T1000 (cell line): ENCODE data around the gene AP1S1.
A peak's percentile ranks its signal among the peaks of the same experiment; 100 is the strongest.
"Not testable (repeated sequence)": the region's sequence is repeated elsewhere in the genome, so short reads cannot be mapped to it uniquely, and the experiment has no call there.

Experiments
- DNase-seq: peaks from one replicate; lab custom pipeline; 2025; ENCODE audit warnings: mixed read lengths; lab: John Stamatoyannopoulos, UW

Gene AP1S1

DNA sequence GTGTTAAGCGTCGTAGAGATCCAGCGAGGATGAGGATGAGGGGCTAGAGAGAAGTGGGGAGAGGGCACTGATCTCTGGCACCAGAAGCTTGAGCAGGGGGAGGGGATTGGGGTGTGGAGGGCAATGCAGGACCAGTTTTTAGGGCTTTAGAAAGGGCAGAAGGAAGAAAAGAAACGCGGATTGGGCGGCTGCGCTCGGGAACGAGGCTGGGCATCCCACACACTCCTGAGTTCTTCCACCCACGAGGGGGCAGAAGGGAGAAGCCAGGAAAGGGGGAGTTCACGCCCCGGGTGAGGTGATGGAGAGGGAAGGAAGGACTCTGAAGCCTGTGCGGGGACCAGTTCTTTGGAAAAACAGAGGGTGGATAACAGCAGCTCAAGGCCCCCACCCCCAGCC, 17.2 kb downstream of the AP1S1 start:
- DNase-seq, result no peak

DNA sequence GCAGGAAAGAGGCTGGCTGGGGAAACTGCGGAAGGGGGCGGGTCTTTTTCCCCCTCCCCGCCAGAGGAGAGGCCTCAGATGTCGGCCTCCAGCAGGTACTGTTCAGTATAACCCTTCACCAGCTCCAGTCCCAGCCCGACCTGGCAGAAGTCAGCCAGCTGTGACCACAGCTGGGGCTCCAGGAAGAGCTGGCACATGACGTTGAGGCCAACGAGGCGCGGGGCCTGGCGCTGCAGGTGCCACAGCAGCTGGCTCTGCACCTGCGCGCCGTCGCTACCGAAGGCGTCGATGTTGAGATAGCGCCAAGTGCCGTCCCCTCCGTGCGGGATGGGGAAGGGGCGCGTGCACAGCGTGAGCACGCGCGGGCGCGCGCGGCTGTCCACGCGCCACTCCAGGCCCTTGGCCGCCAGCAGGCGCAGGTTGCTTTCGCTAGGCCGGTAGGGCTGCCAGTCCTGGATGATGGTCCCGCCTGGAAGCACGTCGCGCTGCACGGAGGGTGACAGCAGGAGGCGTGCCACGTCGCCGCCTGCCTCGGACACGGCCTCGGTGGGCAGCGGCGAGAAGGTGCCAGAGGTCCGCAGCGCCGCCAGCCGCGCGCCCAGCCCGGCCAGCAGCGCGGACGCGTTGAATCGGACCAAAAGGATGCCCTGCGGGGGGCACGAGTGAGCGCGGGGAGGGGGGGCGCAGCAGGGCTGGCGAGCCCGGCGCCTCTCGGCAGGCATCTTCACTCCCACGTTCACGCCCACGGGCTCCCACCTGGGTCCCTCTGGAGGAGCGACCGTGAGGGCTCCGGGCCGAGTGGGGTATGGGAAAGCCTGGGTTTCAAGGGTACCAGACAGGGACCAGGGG, 18.0 kb downstream of the AP1S1 start:
- no peak for DNase-seq

DNA sequence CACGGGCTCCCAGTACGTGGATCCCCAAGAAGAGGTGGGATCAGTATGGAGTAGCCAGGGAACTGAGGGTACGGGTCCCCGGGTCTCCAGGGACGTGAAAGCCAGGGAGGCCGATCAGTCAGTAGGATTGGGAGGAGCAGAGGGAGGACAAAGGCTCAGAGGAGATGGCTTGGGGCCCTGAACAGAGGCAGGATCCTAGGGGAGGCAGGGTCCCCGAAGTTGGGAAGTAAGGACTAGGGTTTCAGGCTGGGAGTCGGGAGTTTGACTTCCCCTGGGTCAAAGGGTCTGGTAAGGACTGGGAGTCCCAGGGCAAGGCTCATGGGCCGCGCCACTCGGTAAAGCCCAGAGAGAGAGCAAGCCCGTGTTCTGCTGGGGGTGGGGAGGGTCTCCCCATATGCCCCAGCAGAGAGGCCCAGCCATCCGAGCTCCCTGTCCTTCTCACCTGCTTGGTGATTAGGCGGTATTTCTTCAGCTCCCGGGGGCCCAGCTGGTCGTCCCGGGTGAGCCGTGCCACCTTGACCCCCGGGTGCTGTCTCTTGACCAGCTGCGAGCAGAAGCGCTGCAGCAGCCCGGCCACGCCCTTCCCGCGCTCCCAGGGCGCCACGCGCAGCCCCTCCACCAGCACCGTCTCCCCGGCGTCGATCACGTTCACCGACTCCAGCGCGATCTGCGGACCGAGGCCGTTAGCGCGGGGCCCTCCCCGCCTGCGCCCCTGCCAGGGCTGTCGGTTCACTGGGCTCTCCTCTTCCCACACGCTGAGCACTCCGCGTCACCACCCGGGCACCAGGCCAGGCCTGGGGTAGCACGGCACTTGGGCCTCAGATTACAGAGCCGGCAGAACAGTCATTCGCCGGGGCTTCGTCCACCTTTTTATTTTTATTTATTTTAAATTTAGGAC, 18.8 kb downstream of the AP1S1 start:
- DNase-seq, result peak; percentile 72

DNA sequence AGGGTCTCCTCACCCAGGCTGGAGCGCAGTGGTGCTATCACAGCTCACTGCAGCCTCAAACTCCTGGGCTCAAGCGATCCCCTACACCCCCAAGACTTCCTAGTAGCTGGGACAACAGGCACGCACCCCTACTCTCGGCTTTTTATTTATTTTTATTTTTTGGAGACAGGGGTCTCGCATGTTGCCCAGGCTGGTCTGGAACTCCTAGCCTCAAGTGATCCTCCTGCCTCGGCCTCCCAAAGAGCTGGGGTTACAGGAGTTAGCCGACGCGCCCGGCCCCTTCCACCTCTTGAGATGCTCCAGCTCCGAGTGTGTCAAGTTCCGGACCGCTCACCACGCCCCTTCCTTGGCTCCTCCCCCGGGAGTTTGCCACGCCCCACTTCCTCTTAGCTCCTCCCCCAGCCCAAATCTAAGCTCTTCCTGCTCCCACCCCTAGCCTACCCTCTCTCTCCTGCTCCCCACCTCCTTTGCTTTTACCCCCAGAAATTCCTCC, 19.5 kb downstream of the AP1S1 start:
- peak; percentile 24 for DNase-seq

DNA sequence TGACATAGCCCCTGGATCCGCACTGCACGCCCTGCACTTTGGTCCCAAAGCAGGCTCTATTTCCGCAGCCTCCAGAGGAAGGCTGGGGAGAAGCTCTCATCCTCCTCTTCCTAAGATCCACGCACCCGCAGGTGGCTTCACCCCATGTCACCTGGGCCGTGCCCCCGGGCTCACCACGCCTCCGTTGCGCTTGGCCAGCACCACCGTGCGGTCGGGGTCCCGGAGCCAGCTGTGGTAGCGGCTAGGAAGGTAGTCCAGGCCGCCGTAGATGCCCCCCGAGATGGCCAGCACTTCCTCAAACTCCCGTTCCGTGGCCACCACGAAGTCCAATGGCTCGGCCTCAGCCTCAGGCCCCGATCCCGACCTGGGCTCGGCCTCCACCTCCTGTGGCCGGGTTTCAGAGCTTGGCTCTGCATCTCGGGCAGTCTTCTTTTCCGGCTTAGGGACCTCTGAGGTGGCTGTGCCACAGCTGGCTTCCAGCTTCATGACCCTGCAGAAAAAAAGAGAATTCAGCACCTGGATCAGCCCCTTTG, 20.1 kb downstream of the AP1S1 start:
- DNase-seq, result no peak

DNA sequence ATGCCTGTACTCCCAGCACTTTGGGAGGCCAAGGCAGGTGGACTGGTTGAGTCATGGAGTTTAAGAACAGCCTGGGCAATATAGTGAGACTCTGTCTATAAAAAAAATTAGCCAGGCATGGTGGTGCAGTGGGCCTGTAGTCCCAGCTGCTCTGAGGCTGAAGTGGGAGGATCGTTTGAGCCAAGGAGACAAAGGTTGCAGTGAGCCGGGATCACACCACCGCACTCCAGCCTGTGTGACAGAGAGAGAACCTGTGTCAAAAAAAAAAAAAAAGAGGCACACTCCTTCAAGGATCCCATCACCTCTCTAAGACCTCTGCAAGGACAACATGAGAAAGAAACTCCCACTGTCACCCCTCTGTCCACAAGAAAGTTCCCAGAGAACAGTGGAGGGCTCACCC, 21.4 kb downstream of the AP1S1 start:
- no peak for DNase-seq

DNA sequence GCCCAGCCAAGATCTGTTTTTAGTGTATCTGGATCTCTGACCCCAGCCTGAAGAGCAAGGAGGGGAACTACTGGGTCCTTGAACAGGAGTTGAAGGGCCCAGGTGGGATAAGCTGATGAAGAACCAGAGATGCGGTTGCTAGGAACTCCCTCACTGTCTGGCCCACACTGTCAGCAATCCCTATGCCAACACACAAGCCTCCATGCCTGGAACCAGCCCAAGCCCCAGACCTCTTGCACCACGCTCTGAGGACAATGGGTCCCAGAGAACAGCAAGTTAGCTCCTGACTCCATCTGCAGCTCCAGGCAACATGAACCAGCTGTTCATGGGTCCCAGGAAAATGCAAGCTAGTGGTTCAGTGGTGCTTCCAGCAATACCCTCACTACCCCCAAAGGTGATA, 23.4 kb downstream of the AP1S1 start:
- no peak for DNase-seq

DNA sequence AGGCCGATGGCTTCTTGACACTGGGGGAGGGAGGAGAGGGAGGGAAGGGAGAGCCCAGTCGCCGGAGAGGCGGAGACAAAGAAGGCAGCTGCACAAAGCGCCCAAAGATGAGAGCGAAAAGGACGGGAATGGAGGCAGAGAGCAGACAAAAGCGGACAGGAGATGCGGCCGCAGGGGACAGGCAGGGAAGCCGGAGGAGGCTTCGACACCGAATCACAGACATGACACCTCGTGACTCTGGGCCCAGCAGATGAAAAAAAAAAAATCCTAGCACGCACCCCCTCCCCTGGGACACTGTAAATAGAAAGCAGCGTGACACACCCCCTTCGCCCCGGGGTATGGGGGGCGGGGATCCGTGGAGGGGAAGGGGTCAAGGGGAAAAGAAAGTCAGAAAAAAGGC, 24.8 kb downstream of the AP1S1 start:
- DNase-seq, result no peak

DNA sequence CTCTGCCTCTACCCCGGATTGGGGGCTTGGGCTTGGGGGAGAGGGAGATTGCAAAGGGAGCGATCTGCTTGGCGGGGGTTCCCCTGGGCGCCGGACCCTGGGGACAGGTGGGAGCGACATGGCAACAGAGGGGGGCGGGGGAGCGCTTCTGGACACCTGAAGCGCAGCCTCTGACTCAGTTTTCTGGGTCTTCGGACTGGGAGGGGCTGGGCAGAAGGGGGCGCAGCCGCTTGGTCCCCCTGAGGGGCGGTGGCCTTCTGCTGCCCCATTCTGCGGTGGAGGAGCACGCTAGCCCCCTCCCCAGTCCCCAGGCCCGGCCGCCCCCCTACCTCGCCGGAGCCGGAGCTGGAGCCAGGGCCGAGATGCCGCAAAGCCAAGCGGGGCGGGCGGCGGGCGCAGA, 25.4 kb downstream of the AP1S1 start:
- DNase-seq, result no peak

DNA sequence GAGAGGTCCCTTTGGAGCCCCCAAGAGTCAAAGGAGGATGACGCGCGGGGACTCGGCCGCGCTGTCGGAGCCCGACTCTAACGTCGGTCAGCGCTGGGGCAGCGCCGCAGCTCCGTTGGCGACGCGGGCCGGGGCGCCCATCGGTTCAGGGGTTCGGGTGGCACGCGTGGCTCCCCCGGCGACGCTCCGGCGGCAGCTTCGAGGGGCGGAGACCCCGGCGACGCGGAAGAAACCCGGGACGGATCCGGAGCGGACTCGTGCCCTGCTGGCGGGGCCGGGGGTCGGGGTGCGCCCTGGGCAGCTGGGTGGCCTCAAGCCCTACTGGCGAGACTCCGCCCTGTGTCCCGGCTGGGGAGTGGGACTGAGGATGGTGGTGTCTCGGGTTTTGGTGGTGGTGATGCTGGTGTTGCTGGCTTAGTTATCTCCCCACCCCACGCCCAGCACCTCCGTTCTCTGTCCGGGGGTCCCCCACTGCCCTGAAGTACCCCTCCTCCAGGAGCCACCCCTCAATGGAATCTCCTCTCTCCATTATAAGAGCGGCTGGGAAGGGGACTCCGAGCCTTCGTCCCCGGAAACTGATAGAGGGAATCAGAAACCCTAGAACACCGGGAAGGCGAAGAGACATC, 26.0 kb downstream of the AP1S1 start, which contains the start of gene NAT16:
NAT16 (minus strand) TSS at position 164 of the 626 bp plus-strand sequence. CDS start 5,486 bp downstream, outside the sequence.
- no peak for DNase-seq

DNA sequence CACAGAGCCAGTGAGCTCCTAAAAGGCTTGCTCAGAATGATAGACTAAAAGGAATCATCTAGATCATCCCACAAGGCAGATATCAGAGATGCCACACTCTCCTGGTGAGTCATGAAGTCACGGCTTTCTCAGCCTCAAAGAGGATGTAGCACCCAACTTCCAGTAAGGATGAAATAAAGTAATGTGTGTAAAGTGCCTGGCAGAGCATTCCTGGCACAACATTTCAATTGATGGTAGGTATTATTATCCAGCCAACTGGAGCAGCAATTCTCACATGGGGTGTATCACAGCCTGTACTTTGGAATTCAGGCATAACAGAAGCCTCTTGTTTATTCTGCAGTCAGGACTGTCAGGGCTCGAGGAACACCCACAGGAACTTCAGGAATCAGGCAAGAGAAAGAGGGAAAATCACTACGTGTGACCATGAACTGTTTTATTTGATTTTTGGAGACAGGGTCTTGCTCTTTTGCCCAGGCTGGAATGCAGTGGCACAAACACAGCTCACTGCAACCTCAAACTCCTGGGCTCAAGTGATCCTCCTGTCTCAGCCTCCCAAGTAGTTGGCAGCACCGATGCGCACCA, 31.1 kb downstream of the AP1S1 start:
- no peak for DNase-seq

DNA sequence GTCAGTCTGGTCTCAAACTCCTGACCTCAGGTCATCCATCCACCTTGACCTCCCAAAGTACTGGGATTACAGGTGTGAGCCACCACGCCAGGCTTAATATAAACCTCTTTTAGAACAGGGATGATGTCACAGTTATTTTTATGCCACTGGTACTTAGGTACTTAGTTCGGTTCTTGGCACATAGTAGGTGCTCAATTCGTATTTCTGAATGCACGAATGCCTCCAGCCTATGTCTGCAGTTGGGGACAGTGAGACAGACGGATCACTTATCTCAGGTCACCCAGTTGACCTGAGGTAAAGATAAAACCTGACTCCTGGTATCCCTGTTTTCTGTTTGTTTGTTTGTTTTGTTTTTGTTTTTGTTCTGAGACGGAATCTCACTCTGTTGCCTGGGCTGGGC, 31.9 kb downstream of the AP1S1 start:
- DNase-seq, result no peak

DNA sequence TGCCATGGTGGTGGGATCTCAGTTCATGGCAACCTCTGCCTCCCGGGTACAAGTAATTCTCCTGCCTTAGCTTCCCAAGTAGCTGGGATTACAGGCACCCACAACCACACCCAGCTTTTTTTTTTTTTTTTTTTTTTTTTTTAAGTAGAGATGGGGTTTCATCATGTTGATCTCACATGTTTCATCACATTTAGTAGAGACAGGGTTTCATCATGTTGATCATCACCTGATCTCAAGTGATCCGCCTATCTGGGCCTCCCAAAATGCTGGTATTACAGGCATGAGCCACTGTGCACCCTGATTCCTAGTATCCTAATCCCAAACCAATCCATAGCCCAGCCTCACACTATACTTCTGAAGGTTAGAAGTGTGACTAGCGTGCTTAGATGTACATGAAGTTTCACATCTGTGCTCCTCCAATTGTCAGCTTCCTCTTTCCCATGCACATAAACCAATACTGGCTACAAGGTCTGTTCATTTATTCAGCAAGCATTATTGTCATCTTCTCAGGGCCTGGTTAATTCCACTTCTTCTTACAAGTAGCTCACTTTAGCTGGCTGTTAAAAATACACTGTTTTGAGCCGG, 32.7 kb downstream of the AP1S1 start:
- no peak for DNase-seq

DNA sequence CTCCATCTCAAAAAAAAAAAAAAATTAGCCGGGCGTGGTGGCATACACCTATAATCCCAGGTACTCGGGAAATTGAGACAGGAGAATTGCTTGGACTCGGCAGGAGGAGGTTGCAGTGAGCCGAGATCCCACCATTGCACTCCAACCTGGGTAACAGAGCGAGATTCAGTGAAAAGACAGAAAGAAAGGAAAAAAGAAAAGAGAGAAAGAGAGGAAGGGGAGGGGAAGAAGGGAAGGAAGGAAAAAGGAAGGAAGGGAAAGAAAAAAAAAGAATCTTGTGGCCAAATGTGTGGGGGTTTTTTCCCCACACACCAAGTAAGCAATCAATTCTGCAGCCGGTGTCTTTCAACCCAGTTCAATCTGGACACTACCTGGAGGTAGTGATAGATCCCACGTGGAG, 34.8 kb downstream of the AP1S1 start:
- no peak for DNase-seq

DNA sequence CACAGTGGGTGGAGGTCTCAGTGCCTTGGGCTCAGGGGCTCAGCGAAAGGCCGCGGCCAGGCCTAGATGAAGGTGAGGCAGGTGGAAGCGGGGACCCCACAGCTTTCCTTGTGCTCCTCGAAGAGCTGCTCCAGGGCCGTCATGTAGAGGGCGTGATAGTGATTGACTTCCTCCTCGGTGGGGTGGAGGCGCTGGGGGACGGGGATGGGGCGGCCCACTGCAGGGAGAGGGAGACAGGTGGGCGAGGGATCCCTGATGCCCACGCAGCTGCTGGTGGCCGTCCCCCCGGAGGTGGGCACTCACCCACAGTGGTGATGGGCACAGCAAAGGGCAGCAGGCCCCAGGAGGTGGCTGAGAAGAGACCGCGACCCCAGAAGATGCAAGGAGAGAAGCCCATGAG, 41.6 kb downstream of the AP1S1 start:
- no peak for DNase-seq

DNA sequence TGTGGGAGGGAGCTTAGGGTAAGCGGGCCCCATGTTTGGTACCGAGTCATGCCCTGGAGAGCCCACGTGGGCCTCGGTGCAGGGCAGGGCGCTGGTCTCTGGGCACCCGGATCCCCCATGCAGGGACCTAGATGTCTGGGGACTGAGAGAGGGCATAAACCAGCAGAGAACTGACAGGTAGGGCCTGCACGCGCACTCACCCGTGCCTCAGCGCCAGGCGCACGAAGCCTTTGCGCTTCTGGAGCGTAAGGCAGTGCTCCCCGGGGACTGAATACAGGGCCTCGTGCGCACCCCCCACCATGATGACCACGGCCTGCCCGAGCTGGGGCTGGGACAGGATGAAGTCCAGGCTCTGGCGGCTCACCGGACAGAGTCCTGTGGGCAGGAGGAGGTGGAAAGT, 43.7 kb downstream of the AP1S1 start:
- no peak for DNase-seq

DNA sequence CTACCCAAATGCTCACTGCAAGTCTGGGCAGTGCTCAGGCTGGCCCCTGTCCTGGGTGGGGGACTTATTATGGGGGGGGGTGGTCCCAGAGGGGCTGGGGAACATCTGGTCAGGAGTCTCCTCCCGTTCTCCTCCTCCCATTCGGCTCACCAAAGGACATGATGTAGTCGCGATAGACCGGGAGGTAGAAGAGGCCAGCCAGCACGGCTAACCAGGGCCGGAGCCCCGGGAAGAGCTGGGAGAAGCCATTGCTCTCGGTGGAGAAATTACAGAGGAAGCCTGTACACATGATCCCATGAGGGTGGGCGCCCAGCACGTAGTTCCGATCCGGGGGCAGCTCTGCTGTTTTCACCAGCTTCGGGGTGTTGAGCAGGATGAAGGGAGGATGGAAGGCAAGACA, 44.2 kb downstream of the AP1S1 start:
- no peak for DNase-seq

DNA sequence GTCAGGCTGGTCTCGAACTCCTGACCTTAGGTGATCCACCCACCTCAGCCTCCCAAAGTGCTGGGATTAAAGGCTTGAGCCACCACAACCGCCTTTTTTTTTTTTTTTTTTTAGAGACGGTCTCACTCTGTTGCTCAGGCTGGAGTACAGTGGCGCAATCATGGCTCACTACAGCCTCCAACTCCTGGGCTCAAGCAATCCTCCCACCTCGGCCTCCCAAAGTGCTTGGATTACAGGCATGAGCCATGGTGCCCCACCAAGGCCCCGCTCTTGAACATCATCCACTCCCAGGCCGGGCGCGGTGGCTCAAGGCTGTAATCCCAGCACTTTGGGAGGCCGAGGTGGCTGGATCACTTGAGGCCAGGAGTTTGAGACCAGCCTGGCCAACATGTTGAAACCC, 45.2 kb downstream of the AP1S1 start:
- DNase-seq, result not testable (repeated sequence)

DNA sequence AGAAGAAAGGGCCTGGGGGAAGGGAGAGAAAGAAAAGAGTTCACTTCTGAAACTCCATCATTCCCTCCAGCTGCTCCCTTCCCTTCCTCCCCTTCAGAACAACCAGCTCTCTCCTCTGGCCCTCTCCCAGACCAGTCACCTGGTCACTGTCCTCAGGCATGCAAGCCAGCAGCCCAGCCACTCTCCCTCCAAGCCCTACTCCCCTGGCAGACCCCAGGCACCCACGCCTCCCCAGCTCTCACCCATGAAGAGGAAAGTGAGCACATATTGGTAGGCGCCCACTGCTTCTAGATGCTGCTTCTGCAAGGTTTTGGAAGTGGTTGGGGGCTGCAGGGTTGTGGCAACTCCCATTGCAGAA, 46.2 kb downstream of the AP1S1 start:
- no peak for DNase-seq

DNA sequence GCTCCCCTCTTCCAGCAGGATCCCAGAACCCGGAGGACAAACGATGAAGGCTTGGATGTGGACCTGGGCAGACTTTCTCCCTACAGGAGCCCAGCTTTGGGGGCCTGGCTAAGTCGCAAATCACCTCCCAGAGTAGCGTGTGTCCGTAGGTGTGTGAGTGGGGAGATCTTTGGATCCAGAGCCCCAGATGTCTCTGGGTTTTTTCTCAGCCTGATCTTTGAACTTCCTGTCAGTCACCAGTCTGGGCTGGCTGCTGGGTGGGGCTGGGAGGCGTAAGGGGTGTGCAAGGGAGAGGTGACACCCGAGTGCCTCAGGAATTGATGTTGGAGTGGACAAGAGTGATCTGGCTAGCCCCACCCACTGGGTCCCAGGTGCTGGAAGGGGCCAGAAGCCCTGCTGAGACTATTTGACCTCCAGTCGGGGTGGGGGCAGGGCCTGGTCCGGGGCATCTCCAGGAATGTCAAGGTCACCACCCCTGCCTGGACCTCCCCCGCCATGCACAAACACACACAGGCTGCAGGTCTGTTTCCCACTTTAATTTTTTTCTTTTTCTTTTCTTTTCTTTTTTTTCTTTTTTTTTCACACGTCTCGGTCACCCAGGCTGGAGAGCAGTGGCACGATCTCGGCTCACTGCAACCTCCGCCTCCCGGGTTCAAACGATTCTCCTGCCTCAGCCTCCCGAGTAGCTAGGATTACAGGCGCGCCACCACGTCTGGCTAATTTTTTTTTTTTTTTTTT, 46.8 kb downstream of the AP1S1 start, which contains the start of gene MOGAT3:
MOGAT3 (minus strand) TSS at position 175 of the 738 bp plus-strand sequence. CDS start 182 bp downstream, outside the sequence.
- DNase-seq, result no peak
